SU-DHL-6 (cell line): ENCODE measurements around the gene CHKA.

Experiments used
- H2AFZ ChIP-seq: fragments of 200-600 bp; sonication (generic); 2 replicates; pipeline ENCODE4 v1.6.1; 2014; ENCODE audit warnings: low read depth, mild to moderate bottlenecking, moderate library complexity, mixed read lengths, antibody characterized with exemption, low read length; ENCODE audit not compliant: severe bottlenecking
- H3F3A ChIP-seq: fragments of 200-600 bp; shearing (Covaris generic); 2 replicates; pipeline ENCODE4 v1.6.0; 2016; ENCODE audit warnings: antibody characterized with exemption, mild to moderate bottlenecking; ENCODE audit not compliant: insufficient read depth
- H3K27ac ChIP-seq: fragments of 200-600 bp; sonication (generic); 2 replicates; pipeline ENCODE4 v1.5.1; 2016; ENCODE audit warnings: low read depth, mild to moderate bottlenecking, low read length, moderate library complexity, mixed read lengths
- H3K27me3 ChIP-seq: fragments of 200-600 bp; sonication (generic), shearing (Covaris generic); 2 replicates; pipeline ENCODE4 v1.6.0; 2014; ENCODE audit warnings: mild to moderate bottlenecking, low read length
- H3K36me3 ChIP-seq: fragments of 200-600 bp; sonication (generic); 2 replicates; pipeline ENCODE4 v1.6.1; 2014; ENCODE audit warnings: mild to moderate bottlenecking, low read length, mixed read lengths
- H3K4me2 ChIP-seq: fragments of 300-600, 200-600 bp; shearing (Covaris generic), sonication (generic); 2 replicates; pipeline ENCODE4 v1.6.0; 2014; ENCODE audit warnings: low read length, low read depth, mild to moderate bottlenecking; ENCODE audit not compliant: poor library complexity, severe bottlenecking
- H3K4me3 ChIP-seq: fragments of 200-600 bp; sonication (generic); 2 replicates; pipeline ENCODE4 v1.5.1; 2014; ENCODE audit warnings: antibody characterized with exemption, low read length, mild to moderate bottlenecking, mixed read lengths; ENCODE audit not compliant: insufficient read depth, poor library complexity, severe bottlenecking
- H3K79me2 ChIP-seq: fragments of 200-600 bp; sonication (generic); 2 replicates; pipeline ENCODE4 v1.6.1; 2014; ENCODE audit warnings: mild to moderate bottlenecking, low read length, moderate library complexity; ENCODE audit not compliant: insufficient read depth
- H3K9ac ChIP-seq: fragments of 200-600 bp; sonication (generic); 2 replicates; pipeline ENCODE4 v1.7.0; 2014; ENCODE audit warnings: mild to moderate bottlenecking, low read length
- H3K9me2 ChIP-seq: fragments of 200-600 bp; sonication (generic); replicated peaks from 2 replicates; pipeline ENCODE4 v1.6.1; 2014; ENCODE audit warnings: low read length; ENCODE audit not compliant: insufficient read depth
- H3K9me3 ChIP-seq: fragments of 200-600 bp; sonication (generic); 2 replicates; pipeline ENCODE4 v1.6.1; 2014; ENCODE audit warnings: low read length, mixed read lengths; ENCODE audit not compliant: insufficient read depth
- H4K20me1 ChIP-seq: fragments of 200-600 bp; sonication (generic); 2 replicates; pipeline ENCODE4 v1.6.1; 2014; ENCODE audit warnings: low read depth, mild to moderate bottlenecking, antibody characterized with exemption, low read length, moderate library complexity, mixed read lengths
- EZH2phosphoT487 ChIP-seq: fragments of 200-600 bp; sonication (generic), shearing (Covaris generic); conservative IDR thresholded peaks from 2 replicates; pipeline ENCODE4 v1.6.1; 2018; ENCODE audit warnings: mild to moderate bottlenecking, antibody characterized with exemption, low read length, moderate library complexity, mixed read lengths
- TF ChIP-seq, protein P1 (sequence below): fragments of 200-600 bp; sonication (generic); IDR thresholded peaks from one replicate; pipeline ENCODE4 v1.5.1; 2017; ENCODE audit warnings: antibody characterized with exemption, mild to moderate bottlenecking, low read length, moderate library complexity; ENCODE audit not compliant: insufficient read depth, poor library complexity, severe bottlenecking

CHKA gene

DNA sequence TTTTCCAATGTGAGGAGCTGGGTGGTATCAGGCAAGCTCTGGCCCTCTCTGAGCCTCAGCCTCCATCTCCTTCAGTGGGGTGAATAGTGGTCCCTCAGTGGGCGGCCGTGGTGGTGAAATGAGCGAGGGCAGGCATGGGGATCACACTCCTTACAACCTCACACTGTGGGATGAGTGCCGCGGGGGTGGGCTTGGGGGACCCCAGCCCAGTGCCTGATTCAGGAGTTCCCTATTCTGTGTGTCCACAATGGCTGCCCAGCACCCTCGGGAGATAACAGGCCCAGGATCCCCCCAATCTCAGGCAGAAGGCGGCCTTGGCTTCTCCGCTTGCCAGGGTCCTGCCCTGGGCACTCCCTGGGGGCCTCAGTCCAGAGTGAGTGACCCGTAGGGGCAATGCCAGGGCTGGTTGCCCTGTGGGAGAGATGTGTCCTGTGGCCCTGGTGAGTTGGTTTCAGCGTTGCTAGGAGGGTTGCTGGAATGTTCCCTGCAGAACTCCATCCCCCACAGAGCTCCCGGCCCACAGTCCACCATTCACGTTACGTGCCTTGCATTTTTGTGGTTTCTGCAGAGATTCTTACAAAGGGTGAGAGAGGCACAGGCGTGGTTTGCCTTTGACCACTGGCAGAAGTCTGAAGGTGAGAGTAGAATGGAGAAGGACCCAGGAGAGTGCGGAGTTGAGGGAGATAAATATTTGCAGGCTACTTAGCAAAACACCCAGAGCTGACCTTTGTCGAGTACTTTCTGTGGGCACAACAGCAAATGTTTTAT is 108.2 kb downstream of the CHKA start:
- H3K36me3 ChIP-seq: no peaks in the 10 kb centered on the region
- no peaks in the 10 kb centered on the region for H3K27me3 ChIP-seq
- peaks cover 6% of the 10 kb centered on the region; the same call in 1 of the 2 replicates for H3F3A ChIP-seq
- no peak for TF ChIP-seq EZH2phosphoT487
- TF ChIP-seq, protein P1, sequence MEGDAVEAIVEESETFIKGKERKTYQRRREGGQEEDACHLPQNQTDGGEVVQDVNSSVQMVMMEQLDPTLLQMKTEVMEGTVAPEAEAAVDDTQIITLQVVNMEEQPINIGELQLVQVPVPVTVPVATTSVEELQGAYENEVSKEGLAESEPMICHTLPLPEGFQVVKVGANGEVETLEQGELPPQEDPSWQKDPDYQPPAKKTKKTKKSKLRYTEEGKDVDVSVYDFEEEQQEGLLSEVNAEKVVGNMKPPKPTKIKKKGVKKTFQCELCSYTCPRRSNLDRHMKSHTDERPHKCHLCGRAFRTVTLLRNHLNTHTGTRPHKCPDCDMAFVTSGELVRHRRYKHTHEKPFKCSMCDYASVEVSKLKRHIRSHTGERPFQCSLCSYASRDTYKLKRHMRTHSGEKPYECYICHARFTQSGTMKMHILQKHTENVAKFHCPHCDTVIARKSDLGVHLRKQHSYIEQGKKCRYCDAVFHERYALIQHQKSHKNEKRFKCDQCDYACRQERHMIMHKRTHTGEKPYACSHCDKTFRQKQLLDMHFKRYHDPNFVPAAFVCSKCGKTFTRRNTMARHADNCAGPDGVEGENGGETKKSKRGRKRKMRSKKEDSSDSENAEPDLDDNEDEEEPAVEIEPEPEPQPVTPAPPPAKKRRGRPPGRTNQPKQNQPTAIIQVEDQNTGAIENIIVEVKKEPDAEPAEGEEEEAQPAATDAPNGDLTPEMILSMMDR: no peak
- no peak overlapping the region for H3K4me3 ChIP-seq
- no peaks in the 10 kb centered on the region for H3K9me2 ChIP-seq
- no peak overlapping the region for H2AFZ ChIP-seq
- H3K9me3 ChIP-seq: no peaks in the 10 kb centered on the region
- H3K27ac ChIP-seq: no peak overlapping the region
- H3K9ac ChIP-seq: no peak overlapping the region
- no peak overlapping the region for H3K4me2 ChIP-seq
- no peaks in the 10 kb centered on the region for H4K20me1 ChIP-seq
- no peaks in the 10 kb centered on the region for H3K79me2 ChIP-seq

DNA sequence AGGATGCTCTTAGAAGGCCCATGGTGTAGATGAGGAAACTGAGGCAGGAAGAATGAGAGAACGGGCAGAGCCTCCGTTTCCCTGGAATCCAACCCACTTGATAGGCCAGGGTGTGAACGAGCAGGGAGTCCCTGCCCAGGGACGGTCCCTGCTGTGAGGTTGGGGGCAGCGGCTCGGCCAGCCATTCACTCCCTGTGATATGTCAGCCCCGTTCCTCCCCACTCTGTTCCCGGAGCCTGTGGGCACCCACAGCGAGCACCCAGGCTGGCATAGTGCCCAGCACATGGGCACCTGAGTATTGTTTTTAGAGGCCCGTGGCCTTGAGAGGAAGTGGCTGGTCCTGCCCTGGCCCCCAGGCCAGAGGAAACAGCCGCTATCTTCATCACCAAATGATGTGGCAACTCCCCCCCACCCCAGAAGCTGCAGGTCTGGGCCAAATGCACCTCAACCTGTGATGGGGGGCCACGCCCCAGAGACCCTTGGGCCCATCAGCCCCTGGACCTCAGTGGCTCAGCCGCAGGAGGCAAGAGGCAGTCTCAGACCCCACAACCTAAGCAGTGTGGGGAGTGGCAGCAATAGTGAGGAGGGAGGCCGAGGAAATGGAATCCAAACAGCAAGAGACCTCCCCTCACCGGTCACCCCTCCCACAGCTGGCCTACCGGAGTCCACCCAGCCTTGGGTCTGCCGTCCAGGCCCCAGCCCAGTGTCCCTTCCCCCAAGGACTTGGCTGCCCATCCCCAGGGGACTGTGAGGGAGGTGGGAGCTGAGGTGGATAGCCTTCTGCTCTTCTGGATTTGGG is 108.9 kb downstream of the CHKA start:
- no peaks in the 10 kb centered on the region for H4K20me1 ChIP-seq
- no peak overlapping the region for H3K4me2 ChIP-seq
- H3K27ac ChIP-seq: no peak overlapping the region
- peaks cover 6% of the 10 kb centered on the region; the same call in 1 of the 2 replicates for H3F3A ChIP-seq
- H3K9me3 ChIP-seq: no peaks in the 10 kb centered on the region
- H3K9me2 ChIP-seq: no peaks in the 10 kb centered on the region
- no peaks in the 10 kb centered on the region for H3K27me3 ChIP-seq
- TF ChIP-seq, protein P1: no peak
- TF ChIP-seq EZH2phosphoT487: no peak
- H3K4me3 ChIP-seq: no peak overlapping the region
- no peak overlapping the region for H2AFZ ChIP-seq
- no peaks in the 10 kb centered on the region for H3K36me3 ChIP-seq
- no peaks in the 10 kb centered on the region for H3K79me2 ChIP-seq
- H3K9ac ChIP-seq: no peak overlapping the region

GRCh38 chr11:68011051-68011943 is 109.9 kb downstream of the CHKA start:
- Histone ChIP-seq H3F3A (peaks cover 6% of the 10 kb centered on the region; the same call in 1 of the 2 replicates), H3K9ac (no peak overlapping the region), H4K20me1 (no peaks in the 10 kb centered on the region), H3K9me3 (no peaks in the 10 kb centered on the region), H2AFZ (no peak overlapping the region), H3K4me3 (no peak overlapping the region), H3K9me2 (no peaks in the 10 kb centered on the region), H3K79me2 (no peaks in the 10 kb centered on the region), H3K4me2 (no peak overlapping the region), H3K36me3 (no peaks in the 10 kb centered on the region), H3K27me3 (no peaks in the 10 kb centered on the region), H3K27ac (no peak overlapping the region)
- TF ChIP-seq, protein P1: no peak
- no peak for TF ChIP-seq EZH2phosphoT487
